Adrenal gland (tissue), 12 donors: ENCODE results near the gene STAT3. TPM values are rescaled to one million over a fixed set of nuclear protein-coding genes. Genes with fewer than 3 reads are reported as not detected.
A peak's percentile ranks its signal among the peaks of the same experiment; 100 is the strongest.
"Not testable (repeated sequence)": the region's sequence is repeated elsewhere in the genome, so short reads cannot be mapped to it uniquely, and the experiment has no call there.

ENCODE experiments used
- DNase-seq, 7 donors: peaks; one replicate each; pipeline ENCODE4 v3.0.0-alpha.2; 2019 to 2020
- H3K27ac ChIP-seq, 5 donors: fragments of 200-600 bp; sonication (generic) in 4 of 5; 1 replicate in 3 of 5; 2 replicates in 2 of 5; pipeline versions ENCODE4 v1.5.1 to v1.8.0; 2016 to 2020; ENCODE audit warnings: mild to moderate bottlenecking in 1 of 5
- H3K27me3 ChIP-seq: fragments of 200-600 bp; 2 replicates; pipeline ENCODE4 v1.8.0; 2021
- H3K36me3 ChIP-seq, 2 donors: fragments of 200-600 bp; replicated peaks in 1 of 2; 1 replicate in 1 of 2; 2 replicates in 1 of 2; pipeline versions ENCODE4 v1.5.1 to v1.8.0; 2018 to 2022
- H3K4me1 ChIP-seq, 2 donors: fragments of 200-600 bp; replicated peaks in 1 of 2; 1 replicate in 1 of 2; 2 replicates in 1 of 2; pipeline versions ENCODE4 v1.5.1 to v1.8.0; 2018 to 2021
- H3K4me3 ChIP-seq, 4 donors: fragments of 200-600 bp; sonication (generic) in 3 of 4; one replicate each; pipeline ENCODE4 v1.5.1; 2016 to 2018
- H3K9me3 ChIP-seq, 3 donors: fragments of 200-600 bp; sonication (generic) in 1 of 3; replicated peaks in 1 of 3; 1 replicate in 2 of 3; 2 replicates in 1 of 3; pipeline versions ENCODE4 v1.5.1 to v1.8.0; 2016 to 2021
- POLR2A ChIP-seq, 2 donors: fragments of 450-650 bp; IDR thresholded peaks; one replicate each; pipeline ENCODE4 v1.6.1; 2017; ENCODE audit warnings: antibody characterized with exemption in 2 of 2, mild to moderate bottlenecking in 2 of 2, moderate library complexity in 1 of 2
- WGBS, 4 donors: extraction: QIAGEN DNeasy Blood & Tissue Kit in 2 of 4; methylation state at CpG; one replicate each; pipeline versions ENCODE4 v1.1.5 to v1.1.7; 2013 to 2017; 5-methylcytosine and 5-hydroxymethylcytosine counted together
- intact Hi-C, 2 donors: fragments of 100-400 bp; cut with DNase I; formaldehyde crosslinking; loops; one replicate each; pipeline versions ENCODE4 v1.14.1 to v1.15.0; 2022 to 2023
- polyA plus RNA-seq, 3 donors: library from polyadenylated mRNA; stranded (reverse); fragments of 200-250 nt in 2 of 3; fragments of 350-450 nt in 1 of 3; fragmentation: Illumina TruSeq in 1 of 3; extraction: RNeasy Lipid Tissue Mini Kit (QIAGEN cat#74804) in 1 of 3; gene quantifications; one replicate each; pipeline ENCODE4 v1.2.3, GENCODE V29; 2013 to 2014
- total RNA-seq, 9 donors: library from RNA; depleted of rRNA in 4 of 9; stranded (reverse); fragments of >200 nt in 4 of 9; fragments of 120-200 nt in 1 of 9; fragmentation: NEBNext Ultra II Directional in 1 of 9; extraction: Animal tissue kit (Norgen Biotek cat#: 25700) in 1 of 9; gene quantifications; one replicate each; pipeline versions ENCODE4 v1.1.0 to v1.2.4, GENCODE V29; 2013 to 2023
- TF ChIP-seq, protein P1 (sequence below), 6 experiments: fragments of 450-650 bp in 4 of 6; fragments of 200-600 bp in 2 of 6; sonication (generic) in 1 of 6; IDR thresholded peaks; 1 replicate in 5 of 6; 2 replicates in 1 of 6; pipeline versions ENCODE4 v1.5.1 to v1.8.0; 2016 to 2021; ENCODE audit warnings: antibody characterized with exemption in 6 of 6, mild to moderate bottlenecking in 2 of 6, moderate library complexity in 1 of 6
- donor health status: healthy with polysubstance abuse.
- donor health status: Bipolar disorder and iron deficiency.
- donor health status: DM: yes; HTN: yes; CAD: no.
- donor health status: DM: no; HTN: no; CAD: no.
- donor health status: DM: no; HTN: no; CAD: no.
- donor health status: DM: yes; HTN: yes; CAD: no.

The STAT3 gene
- total and polyA plus RNA-seq, 12 donors: 31.0 to 282 (median 160) TPM

DNA sequence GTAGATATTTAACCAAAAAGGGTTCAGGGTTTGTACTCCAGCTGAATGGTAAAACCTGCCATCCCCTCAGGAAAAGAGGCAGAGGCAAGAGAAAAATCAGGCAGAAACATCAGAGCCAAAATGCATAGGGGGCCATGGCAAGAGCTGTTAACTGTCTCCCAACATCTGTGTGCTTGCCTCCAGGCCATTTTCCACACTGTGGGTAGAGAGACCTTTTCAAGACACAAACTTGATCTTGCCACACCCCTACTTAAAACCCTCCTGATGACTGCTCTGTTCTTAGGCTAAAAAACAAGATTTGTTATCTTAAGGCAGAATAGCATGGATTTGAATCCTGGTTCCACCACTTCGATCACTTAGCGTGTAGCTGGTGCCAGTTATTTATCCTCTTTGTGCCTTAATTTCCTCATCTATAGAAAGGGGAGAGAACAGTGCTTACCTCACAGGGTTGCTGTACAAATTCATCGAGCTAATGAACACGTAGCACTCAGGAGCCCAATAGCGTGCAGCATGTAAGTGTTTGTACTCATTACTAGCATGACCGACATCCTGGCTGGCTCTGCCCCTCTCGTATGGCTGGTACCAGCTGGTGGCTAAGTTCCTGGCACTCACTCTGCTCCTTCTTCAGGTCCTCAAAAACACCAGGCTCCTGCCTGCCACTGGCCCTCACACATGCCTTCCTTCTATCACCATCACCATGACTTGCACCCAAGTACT, 25.8 kb downstream of the STAT3 start:
- Histone ChIP-seq H3K27me3 (no peaks in the 10 kb centered on the region), H3K36me3 (no peaks in the 10 kb centered on the region), H3K9me3 (no peaks in the 10 kb centered on the region), H3K27ac (peak overlapping the region in 3 of 5 donors; percentile 51 to 89 (median 71)), H3K4me1 (peaks cover 26 to 82% of the 10 kb centered on the region in 2 donors), H3K4me3 (no peak overlapping the region)
- TF ChIP-seq, protein P1, sequence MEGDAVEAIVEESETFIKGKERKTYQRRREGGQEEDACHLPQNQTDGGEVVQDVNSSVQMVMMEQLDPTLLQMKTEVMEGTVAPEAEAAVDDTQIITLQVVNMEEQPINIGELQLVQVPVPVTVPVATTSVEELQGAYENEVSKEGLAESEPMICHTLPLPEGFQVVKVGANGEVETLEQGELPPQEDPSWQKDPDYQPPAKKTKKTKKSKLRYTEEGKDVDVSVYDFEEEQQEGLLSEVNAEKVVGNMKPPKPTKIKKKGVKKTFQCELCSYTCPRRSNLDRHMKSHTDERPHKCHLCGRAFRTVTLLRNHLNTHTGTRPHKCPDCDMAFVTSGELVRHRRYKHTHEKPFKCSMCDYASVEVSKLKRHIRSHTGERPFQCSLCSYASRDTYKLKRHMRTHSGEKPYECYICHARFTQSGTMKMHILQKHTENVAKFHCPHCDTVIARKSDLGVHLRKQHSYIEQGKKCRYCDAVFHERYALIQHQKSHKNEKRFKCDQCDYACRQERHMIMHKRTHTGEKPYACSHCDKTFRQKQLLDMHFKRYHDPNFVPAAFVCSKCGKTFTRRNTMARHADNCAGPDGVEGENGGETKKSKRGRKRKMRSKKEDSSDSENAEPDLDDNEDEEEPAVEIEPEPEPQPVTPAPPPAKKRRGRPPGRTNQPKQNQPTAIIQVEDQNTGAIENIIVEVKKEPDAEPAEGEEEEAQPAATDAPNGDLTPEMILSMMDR (IDR thresholded peaks at IDR 0.05): no peak
- TF ChIP-seq POLR2A (IDR thresholded peaks at IDR 0.05): no peak
- peak in 1 of 7 donors; percentile 48 for DNase-seq
- WGBS, 4 donors: 81 to 95% (median 91%) methylated on average over 7 of the region's 7 CpGs
- intact Hi-C loops: no loop called here

DNA sequence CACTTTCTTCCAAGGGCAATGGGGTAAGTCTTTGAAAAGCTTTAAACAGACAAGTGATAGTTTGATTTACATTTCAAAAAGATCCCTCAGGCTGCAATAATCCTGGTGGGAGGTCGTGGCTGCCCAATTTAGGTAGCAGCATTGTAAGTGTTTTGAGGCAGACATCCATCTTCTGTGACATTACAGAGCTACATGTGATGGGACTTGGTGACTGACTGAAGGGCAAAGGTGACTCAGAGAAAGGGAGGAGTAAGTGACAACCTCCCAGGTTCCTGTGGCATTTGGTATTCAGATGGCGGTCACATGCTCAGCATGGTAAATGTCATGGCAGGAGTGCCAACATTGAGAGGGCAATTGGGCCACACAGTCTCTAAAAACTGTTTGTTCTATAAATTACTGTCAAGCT, 26.5 kb downstream of the STAT3 start:
- no peak overlapping the region for H3K4me3 ChIP-seq
- TF ChIP-seq, protein P1 (IDR thresholded peaks at IDR 0.05): no peak
- no peak for TF ChIP-seq POLR2A (IDR thresholded peaks at IDR 0.05)
- H3K27ac ChIP-seq: peak overlapping the region in 4 of 5 donors; percentile 6 to 89 (median 61)
- H3K36me3 ChIP-seq: no peaks in the 10 kb centered on the region
- no peaks in the 10 kb centered on the region for H3K9me3 ChIP-seq
- peaks cover 19 to 75% of the 10 kb centered on the region in 2 donors for H3K4me1 ChIP-seq
- peak in 6 of 7 donors; percentile 55 to 71 (median 68) for DNase-seq
- no peaks in the 10 kb centered on the region for H3K27me3 ChIP-seq
- intact Hi-C loops: no loop called here
- WGBS, 4 donors: 26 to 40% (median 29%) methylated on average over 1 to 2 of the region's 2 CpGs

DNA sequence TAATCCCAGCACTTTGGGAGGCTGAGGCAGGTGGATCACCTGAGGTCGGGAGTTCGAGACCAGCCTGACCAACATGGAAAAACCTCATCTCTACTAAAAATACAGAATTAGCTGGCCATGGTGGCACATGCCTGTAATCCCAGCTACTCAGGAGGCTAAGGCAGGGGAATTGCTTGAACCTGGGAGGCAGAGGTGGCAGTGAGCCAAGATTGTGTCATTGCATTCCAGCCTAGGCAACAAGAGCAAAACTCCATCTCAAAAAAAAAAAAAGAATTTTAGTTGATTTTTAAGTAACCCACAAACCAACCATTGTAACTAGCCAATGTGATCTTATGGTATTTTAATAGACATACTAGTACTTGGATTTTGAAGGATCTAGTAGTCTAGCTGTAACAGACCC, 27.9 kb downstream of the STAT3 start:
- intact Hi-C loops, H3K9me3 ChIP-seq, H3K27me3 ChIP-seq, H3K36me3 ChIP-seq, H3K4me3 ChIP-seq: not testable (repeated sequence)
- peak in 5 of 7 donors; percentile 43 to 74 (median 70) for DNase-seq
- WGBS, 4 donors: 95 to 100% (median 98%) methylated on average over 2 of the region's 2 CpGs; no CpG with 5 or more reads in 1 of the 4 donors
- H3K27ac ChIP-seq: peak overlapping the region in 1 of 5 donors; percentile 19
- H3K4me1 ChIP-seq: peaks cover 21 to 72% of the 10 kb centered on the region in 2 donors

DNA sequence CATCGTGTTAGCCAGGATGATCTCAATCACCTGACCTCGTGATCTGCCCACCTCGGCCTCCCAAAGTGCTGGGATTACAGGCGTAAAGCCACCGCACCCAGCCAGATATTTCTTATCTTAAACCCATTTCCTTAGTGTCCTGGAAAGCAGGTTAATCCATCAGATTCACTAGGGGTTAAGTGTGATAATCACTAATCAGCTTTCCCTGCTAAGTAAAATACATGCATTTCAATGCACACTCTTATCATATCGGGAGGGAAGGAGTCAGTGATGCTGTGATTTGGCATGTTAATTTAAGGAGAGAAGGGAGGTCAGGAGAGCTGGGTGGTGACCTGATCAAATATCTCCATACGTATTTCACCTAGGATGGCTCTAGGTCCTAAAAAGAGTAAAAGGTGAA, 29.1 kb downstream of the STAT3 start:
- peaks cover 22 to 72% of the 10 kb centered on the region in 2 donors for H3K4me1 ChIP-seq
- H3K4me3 ChIP-seq: no peak overlapping the region
- H3K27me3 ChIP-seq: no peaks in the 10 kb centered on the region
- 89 to 92% (median 90%) methylated on average over 7 of the region's 7 CpGs for WGBS, 4 donors
- H3K9me3 ChIP-seq: no peaks in the 10 kb centered on the region
- H3K27ac ChIP-seq: no peak overlapping the region
- intact Hi-C loops: no loop called here
- TF ChIP-seq POLR2A (IDR thresholded peaks at IDR 0.05): no peak
- TF ChIP-seq, protein P1 (IDR thresholded peaks at IDR 0.05): no peak
- no peaks in the 10 kb centered on the region for H3K36me3 ChIP-seq
- no peak for DNase-seq

DNA sequence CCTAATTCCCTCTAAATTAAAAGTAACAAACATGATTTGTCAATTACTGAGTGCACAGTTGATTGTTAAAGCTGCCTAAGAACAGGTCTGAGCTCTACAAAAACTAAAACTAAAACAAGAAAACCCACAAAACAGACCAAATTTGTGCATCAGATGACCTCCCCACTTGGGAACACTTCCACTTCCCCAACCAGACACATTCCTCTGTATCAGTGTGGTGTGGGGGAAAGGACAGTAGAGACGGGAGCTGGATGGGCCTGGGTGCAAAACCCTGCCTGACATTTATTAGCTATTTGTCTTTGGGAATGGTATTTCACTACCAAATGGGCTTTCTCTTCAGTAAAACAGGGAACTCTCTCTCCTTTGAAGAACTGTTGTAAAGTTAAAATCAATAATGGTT, 29.8 kb downstream of the STAT3 start:
- no peaks in the 10 kb centered on the region for H3K9me3 ChIP-seq
- peak overlapping the region in 1 of 5 donors; percentile 13 for H3K27ac ChIP-seq
- H3K4me3 ChIP-seq: no peak overlapping the region
- WGBS, 4 donors: 67 to 88% (median 71%) methylated on average over 1 of the region's 1 CpG
- no peaks in the 10 kb centered on the region for H3K27me3 ChIP-seq
- H3K36me3 ChIP-seq: no peaks in the 10 kb centered on the region
- peaks cover 22 to 69% of the 10 kb centered on the region in 2 donors for H3K4me1 ChIP-seq
- no peak for TF ChIP-seq POLR2A (IDR thresholded peaks at IDR 0.05)
- TF ChIP-seq, protein P1 (IDR thresholded peaks at IDR 0.05): no peak
- no peak for DNase-seq
- intact Hi-C loops: no loop called here
